Measurements from ENCODE around the gene TBL1XR1.

Gene TBL1XR1

GRCh38 chr3:176994891-176995781 lies 202.1 kb downstream of the TBL1XR1 start:
- DNase-seq: no peak

GRCh38 chr3:176994393-176994792 lies 202.9 kb downstream of the TBL1XR1 start:
- no peak for DNase-seq

GRCh38 chr3:176992978-176993377 lies 204.3 kb downstream of the TBL1XR1 start:
- no peak for DNase-seq

DNA sequence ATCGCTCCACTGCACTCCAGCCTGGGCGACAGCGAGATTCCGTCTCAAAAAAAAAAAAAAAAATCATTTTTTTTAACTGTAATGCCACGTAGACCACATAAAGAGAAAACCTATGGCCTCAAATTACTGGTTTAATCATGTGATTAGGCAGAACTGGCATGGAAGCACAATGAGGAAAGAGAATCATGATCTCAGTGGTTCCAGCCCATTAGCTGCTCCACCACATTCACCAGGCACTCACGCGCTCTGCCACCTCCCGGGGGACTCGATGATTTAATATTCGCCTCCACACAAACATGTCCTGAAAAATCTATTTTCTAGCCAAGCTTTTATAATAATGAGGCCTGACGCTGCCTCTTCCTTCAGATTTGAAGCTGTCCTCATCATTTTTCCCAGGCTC lies 204.7 kb downstream of the TBL1XR1 start:
- no peak for DNase-seq

- no peak for DNase-seq
Observed at GRCh38 chr3:176988795-176989194, 208.5 kb downstream of the TBL1XR1 start.

- no peak for DNase-seq
Observed at GRCh38 chr3:176987901-176988650, 209.2 kb downstream of the TBL1XR1 start.

DNA sequence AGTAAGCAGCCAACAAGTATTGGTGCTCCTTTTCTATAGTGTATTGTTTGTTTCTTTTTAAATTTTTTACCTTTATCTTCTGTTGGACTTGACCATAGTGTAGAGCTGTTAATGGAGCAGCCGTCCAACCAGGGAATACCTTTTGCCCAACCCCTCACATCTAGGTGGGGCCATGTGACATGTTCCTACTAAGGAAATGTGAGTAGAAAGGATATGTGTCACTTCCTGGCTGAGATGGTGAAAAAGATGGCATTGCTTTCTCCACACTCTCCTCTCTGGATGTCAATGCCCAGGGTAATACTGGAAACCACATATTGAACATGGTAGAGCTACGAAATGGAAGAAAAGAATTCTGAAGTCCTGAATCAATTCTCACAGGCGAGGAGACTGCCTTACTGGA lies 218.8 kb downstream of the TBL1XR1 start:
- DNase-seq: no peak

- DNase-seq: no peak
Observed at GRCh38 chr3:176977331-176977730, 220.0 kb downstream of the TBL1XR1 start.

DNA sequence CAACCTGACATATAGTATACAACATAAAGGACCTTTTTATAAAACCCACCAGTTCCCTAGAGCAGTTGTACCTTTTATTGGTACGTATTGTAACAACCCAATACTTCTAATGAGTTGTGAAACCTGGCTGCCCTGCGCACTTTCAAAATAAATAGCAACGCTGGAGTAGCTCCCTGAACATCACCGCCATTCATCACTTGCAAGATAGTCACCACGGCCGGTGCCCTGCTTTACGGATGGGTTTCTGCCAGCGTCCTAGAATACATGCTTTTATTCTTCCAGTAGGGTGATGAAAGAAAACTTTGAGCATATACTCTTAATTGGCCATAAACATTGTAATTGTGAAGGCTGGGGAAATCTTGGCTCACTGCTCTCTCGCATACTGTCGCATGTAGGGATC lies 220.7 kb downstream of the TBL1XR1 start:
- no peak for DNase-seq

DNA sequence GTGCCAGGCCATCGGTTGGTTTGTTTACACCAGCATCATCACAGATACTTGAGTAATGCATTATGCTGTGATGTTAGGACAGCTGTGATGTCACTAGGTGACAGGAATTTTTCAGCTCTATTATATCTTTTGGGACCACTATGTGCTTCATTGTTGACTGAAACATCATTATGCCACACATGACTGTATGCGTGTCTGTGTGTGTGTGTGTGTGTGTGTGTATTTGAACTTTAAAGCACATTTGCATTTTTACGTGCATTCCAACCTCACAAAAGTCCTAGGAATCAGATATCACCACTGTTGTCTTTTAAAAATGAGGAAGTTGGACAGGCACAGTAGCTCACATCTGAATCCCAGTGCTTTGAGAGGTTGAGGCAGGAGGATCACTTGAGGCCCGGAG lies 223.0 kb downstream of the TBL1XR1 start:
- DNase-seq: no peak

DNA sequence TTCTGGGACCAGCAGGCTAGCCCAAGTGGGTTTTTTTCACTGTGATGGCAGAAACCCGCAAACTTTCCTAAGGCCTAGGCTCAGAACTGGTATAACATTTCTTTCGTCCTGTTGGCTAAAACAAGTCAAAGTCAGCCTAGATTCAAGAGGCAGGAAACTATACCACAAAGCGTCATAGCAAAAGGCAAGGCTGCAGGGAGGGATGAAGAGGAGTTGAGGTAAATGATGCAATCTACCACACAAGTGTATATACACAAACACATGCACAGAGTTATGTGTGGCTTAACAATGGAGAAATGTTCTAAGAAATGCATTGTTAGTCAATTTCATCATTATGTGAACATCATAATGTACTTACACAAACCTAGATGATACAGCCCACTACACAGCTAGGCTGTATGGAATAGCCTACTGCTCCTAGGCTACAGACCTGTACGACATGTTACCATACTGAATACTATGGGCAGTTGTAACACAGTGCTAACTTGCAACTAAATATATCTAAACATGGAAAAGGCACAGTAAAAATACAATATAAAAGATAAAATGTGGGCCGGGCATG lies 225.6 kb downstream of the TBL1XR1 start:
- no peak for DNase-seq

DNA sequence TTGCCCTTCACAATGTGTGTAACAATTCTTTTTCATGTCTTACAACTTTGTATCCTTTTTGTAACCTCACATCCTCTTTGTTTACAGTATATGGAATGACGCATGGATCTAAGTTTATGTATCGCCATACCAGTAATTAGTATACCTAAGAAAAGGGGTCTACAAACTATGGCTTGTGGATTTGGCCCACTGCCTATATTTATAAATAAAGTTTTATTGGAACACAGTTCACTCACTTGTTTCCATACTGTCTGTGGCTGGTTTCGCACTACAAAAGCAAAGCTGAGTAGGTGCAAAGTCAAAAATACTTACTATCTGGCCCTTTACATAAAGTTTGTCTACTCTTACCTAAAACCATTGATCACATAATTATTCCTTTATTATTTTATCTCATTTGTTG lies 226.5 kb downstream of the TBL1XR1 start:
- no peak for DNase-seq

DNA sequence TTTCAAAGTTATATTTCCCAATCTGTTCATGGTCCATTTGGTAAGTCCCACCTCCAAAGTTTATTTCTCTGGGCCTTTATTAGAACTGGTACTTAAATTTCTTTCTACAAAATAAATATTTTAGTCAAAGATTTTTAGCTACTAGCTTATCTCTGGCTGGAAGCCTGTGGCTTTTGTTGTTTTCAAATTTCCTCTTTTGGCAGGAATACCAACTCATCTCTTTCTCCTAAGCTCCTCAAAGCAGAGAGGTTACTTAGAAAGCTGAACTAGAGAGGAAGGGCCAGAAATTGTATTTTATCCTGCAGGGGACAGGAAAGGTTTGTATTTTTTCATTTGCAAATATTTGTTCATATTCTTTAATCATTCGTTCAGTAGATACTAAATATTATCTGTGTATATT lies 227.8 kb downstream of the TBL1XR1 start:
- no peak for DNase-seq

Data from NCI-H1105 treated with DMSO at 0.1 percent for 48 hours (cell line).